ENCODE results near the gene FBXL19. TPM values are rescaled to one million over a fixed set of nuclear protein-coding genes. Genes with fewer than 3 reads are reported as not detected.
"Not testable (repeated sequence)": the region's sequence is repeated elsewhere in the genome, so short reads cannot be mapped to it uniquely, and the experiment has no call there.

The FBXL19 gene
- total RNA-seq, 1 donor from 2014 or later: 24.3 TPM

- Mint-ChIP-seq H3K27ac (ENCODE audit: unreplicated experiment) (no peak overlapping the region), H3K4me1 (ENCODE audit: unreplicated experiment) (peaks cover 8% of the 10 kb centered on the region), H3K4me3 (ENCODE audit: unreplicated experiment) (no peak overlapping the region), H3K36me3 (ENCODE audit: unreplicated experiment) (peaks cover 20% of the 10 kb centered on the region), H3K9me3 (ENCODE audit: unreplicated experiment) (no peaks in the 10 kb centered on the region), H3K27me3 (ENCODE audit: unreplicated experiment) (no peaks in the 10 kb centered on the region)
- TF ChIP-seq CTCF (IDR thresholded peaks at IDR 0.05): no peak
- DNase-seq (ENCODE audit: extremely low spot score, unreplicated experiment): no peak
Measured at GRCh38 chr16:30887927-30888326, 35.4 kb upstream of the FBXL19 start.

- Mint-ChIP-seq H3K4me1 (ENCODE audit: unreplicated experiment) (peaks cover 14% of the 10 kb centered on the region), H3K9me3 (ENCODE audit: unreplicated experiment) (no peaks in the 10 kb centered on the region), H3K27me3 (ENCODE audit: unreplicated experiment) (no peaks in the 10 kb centered on the region), H3K4me3 (ENCODE audit: unreplicated experiment) (no peak overlapping the region), H3K36me3 (ENCODE audit: unreplicated experiment) (peaks cover 19% of the 10 kb centered on the region), H3K27ac (ENCODE audit: unreplicated experiment) (no peak overlapping the region)
- TF ChIP-seq CTCF (IDR thresholded peaks at IDR 0.05): no peak
- no peak for DNase-seq (ENCODE audit: extremely low spot score, unreplicated experiment)
Measured at GRCh38 chr16:30888856-30889499, 34.4 kb upstream of the FBXL19 start.

DNA sequence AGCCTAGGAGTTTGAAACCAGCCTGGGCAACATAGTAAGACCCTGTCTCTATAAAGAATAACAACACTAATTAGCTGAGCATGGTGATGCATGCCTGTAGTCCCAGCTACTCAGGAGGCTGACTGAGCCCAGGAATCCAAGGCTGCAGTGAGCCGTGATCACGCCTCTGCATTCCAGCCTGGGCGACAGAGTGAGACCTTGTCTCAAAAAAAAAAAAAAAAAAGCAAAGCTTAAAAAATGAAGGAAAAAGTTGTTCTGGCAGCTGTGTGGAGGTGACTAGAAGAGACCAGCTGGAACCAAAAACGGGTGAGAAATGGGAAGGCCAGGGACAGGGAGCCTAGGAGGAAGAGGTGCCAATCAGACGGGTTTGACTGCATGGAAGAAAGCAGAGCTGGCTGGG lies 33.7 kb upstream of the FBXL19 start:
- no peak overlapping the region for H3K4me3 Mint-ChIP-seq (ENCODE audit: unreplicated experiment)
- H3K36me3 Mint-ChIP-seq (ENCODE audit: unreplicated experiment): peaks cover 18% of the 10 kb centered on the region
- H3K27ac Mint-ChIP-seq (ENCODE audit: unreplicated experiment): no peak overlapping the region
- no peaks in the 10 kb centered on the region for H3K9me3 Mint-ChIP-seq (ENCODE audit: unreplicated experiment)
- no peak for TF ChIP-seq CTCF (IDR thresholded peaks at IDR 0.05)
- DNase-seq (ENCODE audit: extremely low spot score, unreplicated experiment): no peak
- peaks cover 15% of the 10 kb centered on the region for H3K4me1 Mint-ChIP-seq (ENCODE audit: unreplicated experiment)
- no peaks in the 10 kb centered on the region for H3K27me3 Mint-ChIP-seq (ENCODE audit: unreplicated experiment)

- peaks cover 28% of the 10 kb centered on the region for H3K4me1 Mint-ChIP-seq (ENCODE audit: unreplicated experiment)
Measured at GRCh38 chr16:30891043-30891823, 32.1 kb upstream of the FBXL19 start.

GRCh38 chr16:30892670-30893416 lies 30.5 kb upstream of the FBXL19 start:
- no peak for DNase-seq (ENCODE audit: extremely low spot score, unreplicated experiment)
- Mint-ChIP-seq H3K27ac (ENCODE audit: unreplicated experiment) (peak overlapping the region; percentile 76), H3K9me3 (ENCODE audit: unreplicated experiment) (no peaks in the 10 kb centered on the region), H3K4me3 (ENCODE audit: unreplicated experiment) (peak overlapping the region; percentile 79), H3K36me3 (ENCODE audit: unreplicated experiment) (peaks cover 11% of the 10 kb centered on the region), H3K4me1 (ENCODE audit: unreplicated experiment) (peaks cover 38% of the 10 kb centered on the region), H3K27me3 (ENCODE audit: unreplicated experiment) (no peaks in the 10 kb centered on the region)
- TF ChIP-seq CTCF (IDR thresholded peaks at IDR 0.05): no peak

More at GRCh38 chr16:30891043-30891823, 32.1 kb upstream of the FBXL19 start:
- not testable (repeated sequence) for H3K27ac Mint-ChIP-seq (ENCODE audit: unreplicated experiment); DNase-seq (ENCODE audit: extremely low spot score, unreplicated experiment); H3K27me3 Mint-ChIP-seq (ENCODE audit: unreplicated experiment); H3K9me3 Mint-ChIP-seq (ENCODE audit: unreplicated experiment)
- H3K4me3 Mint-ChIP-seq (ENCODE audit: unreplicated experiment): peak overlapping the region; percentile 45
- peaks cover 13% of the 10 kb centered on the region for H3K36me3 Mint-ChIP-seq (ENCODE audit: unreplicated experiment)

Measured in osteocyte (in vitro differentiated cells).